T-helper 9 cell (primary cell): ENCODE results near the gene IRF2BP2.

Experiments used
- DNase-seq: peaks from one replicate; pipeline ENCODE4 v3.0.0-alpha.2; 2020

Gene IRF2BP2

DNA sequence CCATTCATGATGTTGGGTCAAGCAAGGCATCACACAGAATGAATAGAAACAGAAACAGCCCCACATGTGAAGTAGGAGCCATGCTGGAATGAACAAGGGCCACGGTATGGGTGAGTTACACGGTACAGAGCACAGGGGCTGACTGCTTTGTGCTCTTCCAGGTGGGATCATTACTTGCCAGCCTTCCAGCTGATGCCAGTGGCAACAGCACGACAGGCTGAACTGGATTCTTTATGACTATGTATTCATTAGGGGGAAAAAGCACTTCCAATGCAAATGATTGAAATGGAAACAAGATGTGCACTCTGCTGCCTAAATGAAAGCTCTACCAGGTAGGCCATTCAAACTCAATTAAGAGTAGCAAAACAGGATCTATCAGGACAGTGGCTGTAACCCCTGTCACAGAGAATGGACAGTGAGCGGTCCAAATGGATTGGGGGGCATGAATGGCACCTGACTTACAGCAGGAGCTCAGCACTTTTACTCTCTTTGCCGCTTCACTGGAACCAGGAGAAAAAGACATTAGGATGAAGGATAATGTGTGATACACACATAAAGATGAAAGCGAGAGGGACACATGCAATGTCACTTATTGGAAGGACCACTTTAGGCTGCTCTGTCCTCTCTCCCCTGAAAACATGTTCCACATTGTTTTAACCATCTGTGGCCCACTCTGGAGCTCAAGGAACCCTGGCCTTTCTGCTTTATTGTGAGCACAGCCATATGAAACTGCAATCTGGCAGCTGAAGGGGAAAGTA is 23.4 kb upstream of the IRF2BP2 start:
- no peak for DNase-seq

DNA sequence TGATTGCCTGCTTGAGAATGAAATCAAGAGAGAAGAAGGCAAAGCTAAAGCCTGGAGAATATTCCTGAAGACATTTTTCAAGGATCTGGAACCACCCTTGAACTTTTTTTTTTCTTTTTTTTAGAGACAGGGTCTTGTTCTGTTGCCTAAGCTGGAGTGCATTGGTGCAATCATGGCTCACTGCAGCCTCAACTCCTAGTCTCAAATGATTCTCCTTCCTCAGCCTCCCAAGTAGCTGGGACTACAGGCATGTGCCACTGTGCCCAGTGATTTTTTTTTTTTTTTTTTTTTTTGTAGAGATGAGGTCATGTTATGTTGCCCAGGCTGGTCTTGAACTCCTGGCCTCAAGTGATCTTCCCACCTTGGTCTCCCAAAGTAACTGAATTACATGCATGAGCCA is 22.2 kb upstream of the IRF2BP2 start:
- no peak for DNase-seq

DNA sequence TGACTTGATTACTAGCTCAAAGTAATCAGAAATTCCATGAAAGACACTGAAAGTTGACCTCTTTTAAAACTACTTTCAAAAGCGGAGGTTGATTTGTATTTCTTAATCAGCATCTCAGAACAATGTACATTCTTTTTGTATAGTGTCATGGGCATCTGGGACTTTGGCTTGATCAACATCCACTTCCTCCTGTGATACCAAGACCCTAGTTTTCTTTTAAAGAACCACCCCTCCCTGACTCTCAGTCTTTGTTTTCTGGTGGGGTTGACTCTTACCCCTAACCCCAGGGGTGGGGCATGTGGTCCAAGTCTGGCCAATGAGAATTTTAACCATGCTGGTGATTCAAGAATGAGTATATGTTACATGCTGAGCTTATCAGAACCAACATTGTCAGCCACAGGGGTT is 21.7 kb upstream of the IRF2BP2 start:
- no peak for DNase-seq

DNA sequence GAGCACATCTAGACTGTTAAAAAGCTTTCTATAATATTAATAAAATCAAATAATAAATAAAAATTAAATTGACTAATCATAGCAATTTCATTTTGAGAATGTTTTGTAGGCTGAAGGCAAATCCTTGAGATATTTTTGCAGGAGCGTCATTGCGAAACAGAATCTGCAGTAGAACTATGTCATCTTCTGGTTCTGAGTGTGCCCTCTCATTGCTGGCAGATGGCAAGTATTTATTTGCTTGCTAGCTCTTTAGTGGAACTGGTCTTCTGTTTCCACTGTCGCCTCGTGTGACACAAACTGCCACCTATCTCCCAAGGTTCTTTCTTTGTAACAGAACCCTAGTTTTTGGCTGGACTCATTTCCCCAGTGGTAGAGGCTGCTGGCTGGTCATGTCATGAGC is 19.0 kb upstream of the IRF2BP2 start:
- no peak for DNase-seq

DNA sequence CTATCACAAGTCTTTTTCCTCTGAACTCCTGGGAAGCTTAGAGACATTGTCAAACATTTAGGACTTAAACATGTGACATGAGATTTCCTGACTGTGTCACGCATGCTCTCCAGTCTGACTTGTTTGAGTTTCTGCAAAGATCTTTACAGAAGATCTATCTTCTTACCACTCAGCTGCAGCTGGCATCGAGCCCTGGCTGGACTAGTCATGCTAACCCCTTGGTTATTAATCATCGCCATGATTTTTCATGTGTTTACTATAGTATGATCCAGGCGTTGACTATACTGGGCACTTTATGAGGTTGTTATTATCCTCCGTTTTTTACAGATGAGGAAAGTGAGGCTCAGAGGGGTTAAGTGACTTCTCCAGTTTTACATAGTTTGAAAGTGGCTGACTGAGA is 18.1 kb upstream of the IRF2BP2 start:
- no peak for DNase-seq

DNA sequence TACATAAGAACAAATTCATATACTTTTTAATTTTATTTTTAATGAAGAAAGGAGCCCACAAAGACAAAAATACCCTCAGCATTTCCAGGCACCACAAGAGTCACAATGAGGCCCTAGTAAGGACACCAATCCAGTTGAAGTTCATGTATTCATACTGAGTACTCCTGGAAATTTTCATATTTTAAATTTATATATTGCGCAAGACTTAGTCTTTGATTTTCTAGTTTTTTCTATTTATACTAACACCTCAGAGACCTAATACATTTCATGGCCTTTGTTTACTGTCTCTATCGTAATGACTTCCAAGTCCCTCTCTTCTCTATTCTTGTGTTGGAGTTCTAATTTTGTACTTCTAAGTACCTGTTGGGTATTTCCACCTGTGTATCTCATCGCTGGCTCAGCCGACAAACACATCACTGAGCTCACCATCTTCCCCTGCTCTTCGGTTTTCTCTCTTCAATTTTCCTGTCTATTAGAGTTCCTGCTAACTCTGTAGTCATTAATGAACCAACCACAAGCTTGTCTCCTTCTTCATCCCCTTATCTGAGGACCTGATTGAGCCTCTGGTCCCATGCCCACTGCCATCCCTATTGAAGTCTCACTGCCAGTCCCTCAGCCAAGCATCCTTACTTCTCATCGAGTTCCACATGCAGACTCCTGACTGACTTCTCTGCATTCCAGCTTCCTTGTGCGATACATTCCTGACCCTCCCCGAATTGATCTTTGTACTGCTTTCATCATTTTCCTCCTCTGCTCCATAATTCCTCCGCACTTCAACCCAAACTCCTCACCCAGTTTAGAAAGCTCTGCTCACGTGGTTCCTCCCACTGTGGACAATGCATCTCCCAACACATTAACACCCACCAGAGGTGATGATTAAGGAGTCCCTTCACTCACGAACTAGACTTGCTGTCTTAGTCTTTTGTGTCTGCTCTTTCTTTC is 17.3 kb upstream of the IRF2BP2 start:
- DNase-seq = no peak

DNA sequence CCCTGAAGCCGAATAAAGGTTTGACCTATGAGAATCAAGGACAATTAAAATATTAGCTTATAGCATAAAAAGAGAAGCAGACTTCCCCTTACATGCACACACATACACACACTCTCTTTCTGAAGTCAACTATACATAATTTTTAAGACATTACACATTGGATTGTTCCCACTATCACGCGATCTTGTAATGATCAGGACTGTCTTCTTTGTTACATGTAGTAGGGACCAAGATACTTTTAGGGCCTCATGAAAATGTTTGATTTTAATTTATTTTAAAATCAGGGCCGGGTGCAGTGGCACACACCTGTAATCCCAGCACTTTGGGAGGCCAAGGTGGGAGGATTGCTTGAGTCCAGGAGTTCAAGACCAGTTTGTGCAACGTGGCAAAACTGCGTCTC is 16.4 kb upstream of the IRF2BP2 start:
- DNase-seq = no peak

DNA sequence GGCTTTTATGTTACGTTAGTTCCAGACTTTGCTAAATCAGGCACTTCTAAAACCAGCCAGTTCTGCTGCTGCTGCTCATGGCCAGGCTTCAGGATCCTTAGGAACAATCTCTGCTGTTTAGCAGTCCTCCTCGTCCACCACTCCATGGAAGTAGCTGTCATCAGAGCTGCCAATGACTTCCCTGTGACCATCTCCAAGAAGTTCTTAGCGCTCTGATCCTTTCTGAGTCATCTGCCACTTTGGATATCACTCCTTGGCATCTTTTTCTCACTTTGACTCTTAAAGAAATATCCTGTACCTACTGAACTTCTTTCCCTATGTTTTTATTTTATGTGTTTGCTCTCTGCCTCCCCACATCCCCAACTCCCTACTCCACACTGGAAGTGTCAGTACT is 14.7 kb upstream of the IRF2BP2 start:
- DNase-seq = no peak

DNA sequence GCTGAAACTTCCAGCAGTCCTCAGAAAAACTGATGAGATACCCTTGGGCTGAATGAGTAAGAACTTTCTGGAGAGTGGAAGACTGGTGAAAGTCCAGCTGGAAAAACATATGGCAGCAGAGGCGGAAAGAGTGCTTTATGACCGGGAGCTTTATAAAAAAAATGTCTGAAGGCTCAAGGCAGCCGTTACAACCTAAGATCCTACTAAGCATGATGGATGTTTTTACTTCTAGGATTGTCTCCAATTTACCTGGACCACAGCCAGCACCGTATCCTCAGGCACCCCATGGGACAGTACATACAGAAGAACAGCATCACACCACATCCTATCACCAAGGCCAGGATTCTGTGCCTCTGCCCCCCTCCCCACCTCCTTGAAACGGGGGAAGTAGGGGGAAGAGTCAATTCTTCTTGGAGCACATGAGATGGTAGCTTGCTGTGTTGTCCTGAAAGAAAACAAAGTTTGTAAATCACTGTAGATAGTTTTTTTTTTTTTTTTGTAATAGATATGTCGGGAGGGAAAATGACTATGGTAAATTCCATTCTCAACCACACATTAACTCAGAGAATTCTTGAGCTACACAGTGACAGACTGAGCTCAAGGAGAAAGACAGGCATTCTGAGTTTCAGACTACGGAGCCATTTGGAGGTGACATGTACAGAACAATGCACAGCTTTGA is 11.8 kb upstream of the IRF2BP2 start:
- no peak for DNase-seq

DNA sequence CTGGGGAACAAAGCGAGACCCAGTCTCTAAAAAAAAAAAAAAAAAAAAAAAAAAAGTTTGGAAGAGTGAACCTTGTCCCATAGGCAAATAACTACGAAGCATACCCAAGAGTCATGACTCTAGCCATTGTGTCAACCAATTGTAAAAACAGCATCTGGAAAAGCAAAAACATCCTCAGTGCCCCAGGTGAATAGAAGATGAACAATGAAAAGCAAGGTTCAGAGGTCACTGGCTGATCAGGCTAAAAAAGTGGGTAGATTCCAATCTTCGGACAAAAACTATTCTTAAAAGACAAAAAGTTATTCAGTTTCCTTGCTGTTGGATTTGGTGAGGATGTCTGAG is 11.1 kb upstream of the IRF2BP2 start:
- DNase-seq = no peak

DNA sequence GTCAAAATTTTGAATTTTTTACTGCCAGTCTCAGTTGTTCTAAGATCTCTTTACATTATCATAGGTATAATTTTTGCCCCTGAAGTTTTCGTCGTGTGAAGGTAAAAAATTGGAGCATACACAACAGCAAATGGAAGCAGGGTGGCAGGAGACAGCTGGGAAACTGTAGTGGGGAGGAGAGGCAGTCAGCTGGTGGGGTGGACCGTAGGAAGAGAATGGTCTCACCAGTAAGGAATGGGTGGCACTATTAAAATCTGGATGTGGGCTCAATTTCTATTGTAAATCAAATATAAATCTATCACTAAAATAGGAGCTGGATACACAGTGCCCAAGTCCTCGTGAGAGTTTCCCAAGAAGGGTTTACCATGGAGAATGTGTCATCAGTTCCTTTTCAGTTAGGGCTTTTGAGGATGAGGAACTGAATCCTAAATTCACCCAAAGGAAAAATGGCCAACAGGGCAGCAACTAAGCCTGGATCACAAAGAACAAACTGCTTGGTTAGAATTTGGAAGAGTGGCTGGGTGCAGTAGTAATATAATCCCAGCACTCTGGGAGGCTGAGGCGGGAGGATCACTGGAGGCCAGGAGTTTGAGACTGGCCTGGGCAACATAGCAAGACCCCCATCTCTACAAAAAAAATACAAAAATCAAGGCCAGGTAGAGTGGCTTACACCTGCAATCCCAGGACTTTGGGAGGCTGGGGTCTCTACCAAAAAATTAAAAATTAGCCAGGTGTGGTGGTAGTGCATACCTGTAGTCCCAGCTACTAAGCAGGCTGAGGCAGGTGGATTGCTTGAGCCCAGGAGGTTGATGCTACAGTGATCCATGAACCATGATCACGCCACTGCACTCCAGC is 10.5 kb upstream of the IRF2BP2 start:
- DNase-seq = no peak

DNA sequence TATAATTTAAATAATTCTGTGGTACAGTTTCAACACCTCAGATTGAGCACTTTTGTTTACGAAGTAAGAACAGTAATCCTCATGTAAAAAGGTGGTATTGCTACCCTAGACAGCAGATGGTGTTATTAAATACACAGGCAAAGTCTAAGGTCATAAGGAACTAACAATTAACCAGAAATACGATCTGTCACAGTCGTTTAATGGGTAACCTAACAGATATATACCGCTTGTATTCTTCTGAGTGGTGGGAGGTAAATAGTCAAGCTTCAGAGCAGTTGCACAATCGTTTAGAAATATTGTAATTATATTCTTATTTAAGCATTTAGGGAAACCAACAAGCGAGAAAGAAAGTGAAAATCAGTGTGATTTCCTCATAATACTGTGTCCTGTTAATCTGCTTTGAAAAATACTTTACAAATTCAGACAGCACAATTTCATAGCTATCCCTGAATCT is 9.8 kb upstream of the IRF2BP2 start:
- DNase-seq = no peak

DNA sequence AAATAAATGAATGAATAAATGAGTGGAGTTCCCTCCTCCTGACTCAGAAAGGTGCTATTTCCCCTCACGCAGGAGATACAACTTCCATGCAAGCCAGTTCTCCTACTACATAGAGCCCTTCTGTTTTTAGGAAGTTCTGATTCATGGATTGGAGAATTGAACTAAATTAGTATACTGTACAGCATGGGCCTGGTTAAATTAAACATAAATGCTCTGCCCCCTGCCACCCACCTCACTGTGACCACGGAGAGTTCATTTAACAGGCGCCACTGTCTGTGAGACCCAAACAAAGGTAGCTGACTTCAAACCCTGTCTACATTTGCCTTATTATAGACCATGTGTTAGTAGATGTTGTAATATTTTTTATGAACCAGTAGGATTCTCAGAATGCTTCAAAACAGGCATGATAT is 9.1 kb upstream of the IRF2BP2 start:
- no peak for DNase-seq

DNA sequence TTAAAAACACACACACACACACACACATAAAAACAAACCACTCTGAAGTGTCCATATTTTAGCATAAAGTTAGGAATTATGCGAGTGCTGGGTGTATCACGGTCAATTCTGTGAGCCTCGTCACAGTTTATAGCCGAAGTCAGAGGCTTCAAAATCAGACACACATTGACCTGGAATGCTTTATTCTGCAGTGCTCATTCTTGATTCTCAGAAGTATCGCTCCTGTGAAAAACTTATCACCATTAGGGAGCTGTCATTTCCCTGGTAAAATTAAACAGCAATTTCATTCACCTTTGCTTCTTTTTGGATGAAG is 8.7 kb upstream of the IRF2BP2 start:
- no peak for DNase-seq

DNA sequence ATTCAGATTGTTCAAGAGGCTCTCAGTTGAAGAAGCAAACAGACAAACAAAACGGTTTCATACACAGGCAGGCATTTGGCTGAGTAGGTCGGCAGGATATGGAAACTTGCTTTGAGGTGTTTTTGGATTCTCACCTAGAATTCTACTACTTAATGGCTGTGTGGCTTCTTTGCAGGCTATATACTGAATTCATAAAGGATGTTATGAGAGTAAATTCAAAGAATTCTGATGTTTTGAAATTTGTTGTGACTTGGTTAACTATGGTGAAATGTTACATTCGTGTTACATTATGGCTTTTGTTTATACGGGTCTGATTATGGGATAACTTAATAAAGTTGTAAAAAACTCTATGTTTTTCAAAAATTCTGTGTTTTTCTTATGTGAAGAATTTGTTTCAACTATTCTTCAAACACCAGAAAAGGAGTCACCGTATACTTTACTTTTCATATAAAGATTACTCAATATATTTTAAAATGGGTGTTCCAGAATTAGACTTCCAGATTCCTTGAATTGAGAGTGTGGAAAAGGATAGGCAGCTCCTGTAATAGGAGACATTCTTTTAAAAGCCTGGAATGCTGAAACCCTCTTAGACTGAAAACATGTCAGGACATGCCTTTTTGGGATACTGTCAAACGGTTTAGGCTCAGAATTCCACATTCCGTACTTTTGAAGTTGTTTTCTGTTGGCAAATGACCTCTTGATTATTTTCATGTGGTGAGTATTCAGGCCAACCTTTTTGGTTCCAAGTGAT is 8.2 kb upstream of the IRF2BP2 start:
- DNase-seq = no peak

DNA sequence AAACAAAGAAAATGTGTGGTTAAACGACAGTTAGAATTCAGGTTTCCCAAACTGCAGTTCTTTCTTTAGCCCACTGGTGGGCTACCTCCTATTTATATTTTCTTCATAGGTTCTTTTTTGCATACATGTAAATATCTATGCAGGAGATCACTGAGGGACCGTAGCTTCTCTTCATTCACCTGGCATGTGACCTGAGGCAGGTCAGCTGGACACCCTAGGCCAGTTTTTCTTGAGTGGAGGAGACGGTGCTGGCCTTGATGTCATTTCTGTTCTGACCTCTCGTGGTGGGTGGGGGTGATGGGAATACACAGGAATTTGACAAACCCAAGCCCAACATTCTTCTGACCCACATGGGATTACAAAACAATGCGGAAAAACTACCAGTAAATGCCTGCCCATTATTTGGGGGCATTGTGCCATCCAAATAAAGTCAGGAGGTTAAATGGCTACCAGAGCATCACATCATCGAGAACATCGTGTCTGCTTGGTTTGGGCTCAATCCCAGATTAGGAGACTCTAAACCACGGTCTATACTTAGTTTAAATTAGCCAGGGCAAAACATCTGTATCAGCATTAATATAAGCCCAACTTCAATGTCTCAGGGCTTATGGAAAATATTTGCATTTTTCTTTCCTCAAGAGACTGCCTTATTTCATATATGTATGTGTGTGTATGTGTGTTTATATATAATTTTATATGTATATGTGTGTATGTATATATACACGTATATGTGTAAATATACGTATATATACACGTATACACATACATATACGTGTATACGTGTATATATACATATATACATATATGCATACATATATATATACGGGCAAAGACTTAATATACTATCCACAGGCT is 7.4 kb upstream of the IRF2BP2 start:
- no peak for DNase-seq

DNA sequence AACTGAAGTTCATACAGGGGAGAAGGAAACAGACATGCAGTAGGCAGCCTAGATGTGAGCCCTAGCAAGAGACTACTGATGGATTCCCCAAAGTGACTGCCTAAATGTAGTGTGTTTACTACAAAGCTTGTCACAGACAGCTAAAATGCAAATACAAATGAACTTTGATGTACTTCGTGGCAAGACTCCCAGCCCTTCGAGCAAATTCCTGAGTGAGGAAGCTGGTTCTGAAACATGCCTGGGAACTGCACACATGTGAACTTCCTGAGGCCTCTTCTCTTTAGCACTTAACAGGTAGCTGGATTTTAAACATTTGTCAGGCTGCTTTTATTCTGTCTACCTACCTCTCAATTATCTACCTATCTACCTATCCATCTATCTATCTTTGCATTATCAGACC is 6.7 kb upstream of the IRF2BP2 start:
- DNase-seq = no peak

DNA sequence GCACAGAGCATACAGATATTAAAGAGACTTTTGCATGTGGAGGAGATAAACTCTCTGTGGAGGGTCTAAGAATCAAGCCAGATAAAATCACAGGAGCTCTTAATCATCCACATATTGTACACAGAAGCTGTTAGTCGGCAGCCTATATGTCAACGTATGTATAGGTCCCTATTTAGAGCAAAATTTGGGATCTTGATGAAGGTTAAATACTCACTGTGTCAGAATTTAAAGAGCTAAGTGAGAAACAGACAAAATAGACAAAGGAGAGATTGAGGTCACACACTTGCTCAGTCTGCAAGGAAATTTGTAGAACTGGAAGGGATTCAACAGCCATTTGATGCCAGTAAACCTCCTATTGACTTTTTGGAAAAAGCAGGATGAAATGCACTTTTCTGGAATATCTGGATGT is 4.1 kb upstream of the IRF2BP2 start:
- DNase-seq = no peak

DNA sequence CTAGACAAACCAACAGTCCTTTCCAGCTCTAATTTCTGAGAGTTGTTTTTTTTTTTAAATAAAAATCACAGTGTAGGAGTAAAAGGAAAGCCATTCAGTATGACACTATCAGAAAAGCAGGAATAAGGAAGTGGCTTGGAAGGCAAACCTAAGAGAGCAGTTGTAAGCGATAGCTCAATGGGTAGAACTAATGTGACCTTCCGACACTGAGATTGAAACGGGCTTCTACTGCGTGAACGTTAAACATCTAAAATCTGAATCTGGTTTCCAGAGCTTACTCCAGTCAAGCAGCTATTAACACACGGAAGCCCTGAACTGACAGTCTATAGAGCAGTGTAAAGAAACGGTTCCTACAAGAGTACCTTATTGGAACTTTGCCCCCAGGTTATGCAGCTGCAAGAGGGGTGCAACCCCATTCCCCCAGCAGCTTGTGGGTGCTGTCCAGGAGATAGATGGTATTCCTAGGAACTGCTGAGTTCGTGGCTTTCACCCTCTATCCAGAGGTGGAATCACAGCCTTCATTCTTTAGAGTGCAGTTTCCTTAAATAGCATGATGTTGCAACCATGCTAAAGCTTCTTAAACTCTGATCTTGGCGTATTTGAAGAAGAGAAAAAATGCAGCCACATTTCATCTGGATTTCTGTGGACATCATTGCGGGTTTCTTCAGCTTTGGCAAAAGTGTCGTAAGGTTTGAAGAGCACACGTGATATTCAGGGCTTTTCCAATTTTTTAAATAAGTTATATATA is 3.3 kb upstream of the IRF2BP2 start:
- no peak for DNase-seq
